ENCODE results near the gene TRPM3.

DNA sequence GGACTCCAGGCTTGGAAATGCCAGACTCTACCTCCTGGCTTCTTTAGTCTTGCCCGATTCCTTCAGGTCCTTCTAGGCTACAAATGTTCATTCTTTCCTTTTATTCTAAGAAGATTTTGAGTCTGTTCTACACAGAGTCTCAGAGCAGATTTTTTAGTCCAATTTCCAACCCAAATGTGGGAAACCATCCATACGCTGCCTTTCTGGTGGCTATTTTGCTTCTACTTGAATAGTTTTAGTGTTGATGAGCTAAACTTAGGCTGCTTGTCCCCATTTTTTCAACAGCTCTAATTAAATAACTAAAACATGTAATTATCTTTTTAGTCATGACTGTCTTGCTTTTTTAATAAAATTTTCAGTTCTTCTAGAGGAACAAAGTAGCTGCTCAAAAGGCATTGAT is 594.5 kb downstream of the TRPM3 start:
- TF ChIP-seq, protein P1, sequence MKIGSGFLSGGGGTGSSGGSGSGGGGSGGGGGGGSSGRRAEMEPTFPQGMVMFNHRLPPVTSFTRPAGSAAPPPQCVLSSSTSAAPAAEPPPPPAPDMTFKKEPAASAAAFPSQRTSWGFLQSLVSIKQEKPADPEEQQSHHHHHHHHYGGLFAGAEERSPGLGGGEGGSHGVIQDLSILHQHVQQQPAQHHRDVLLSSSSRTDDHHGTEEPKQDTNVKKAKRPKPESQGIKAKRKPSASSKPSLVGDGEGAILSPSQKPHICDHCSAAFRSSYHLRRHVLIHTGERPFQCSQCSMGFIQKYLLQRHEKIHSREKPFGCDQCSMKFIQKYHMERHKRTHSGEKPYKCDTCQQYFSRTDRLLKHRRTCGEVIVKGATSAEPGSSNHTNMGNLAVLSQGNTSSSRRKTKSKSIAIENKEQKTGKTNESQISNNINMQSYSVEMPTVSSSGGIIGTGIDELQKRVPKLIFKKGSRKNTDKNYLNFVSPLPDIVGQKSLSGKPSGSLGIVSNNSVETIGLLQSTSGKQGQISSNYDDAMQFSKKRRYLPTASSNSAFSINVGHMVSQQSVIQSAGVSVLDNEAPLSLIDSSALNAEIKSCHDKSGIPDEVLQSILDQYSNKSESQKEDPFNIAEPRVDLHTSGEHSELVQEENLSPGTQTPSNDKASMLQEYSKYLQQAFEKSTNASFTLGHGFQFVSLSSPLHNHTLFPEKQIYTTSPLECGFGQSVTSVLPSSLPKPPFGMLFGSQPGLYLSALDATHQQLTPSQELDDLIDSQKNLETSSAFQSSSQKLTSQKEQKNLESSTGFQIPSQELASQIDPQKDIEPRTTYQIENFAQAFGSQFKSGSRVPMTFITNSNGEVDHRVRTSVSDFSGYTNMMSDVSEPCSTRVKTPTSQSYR (CRISPR knock-in tag; IDR thresholded peaks at IDR 0.05), result no peak
- TF ChIP-seq TCF7 (CRISPR knock-in tag; IDR thresholded peaks at IDR 0.05; ENCODE audit: low read depth) (no peak), ELF4 (CRISPR knock-in tag; IDR thresholded peaks at IDR 0.05; ENCODE audit: low read depth) (no peak), E2F1 (CRISPR knock-in tag; IDR thresholded peaks at IDR 0.05) (no peak), CREB1 (CRISPR knock-in tag; IDR thresholded peaks at IDR 0.05) (no peak)
- TF ChIP-seq, protein P2, sequence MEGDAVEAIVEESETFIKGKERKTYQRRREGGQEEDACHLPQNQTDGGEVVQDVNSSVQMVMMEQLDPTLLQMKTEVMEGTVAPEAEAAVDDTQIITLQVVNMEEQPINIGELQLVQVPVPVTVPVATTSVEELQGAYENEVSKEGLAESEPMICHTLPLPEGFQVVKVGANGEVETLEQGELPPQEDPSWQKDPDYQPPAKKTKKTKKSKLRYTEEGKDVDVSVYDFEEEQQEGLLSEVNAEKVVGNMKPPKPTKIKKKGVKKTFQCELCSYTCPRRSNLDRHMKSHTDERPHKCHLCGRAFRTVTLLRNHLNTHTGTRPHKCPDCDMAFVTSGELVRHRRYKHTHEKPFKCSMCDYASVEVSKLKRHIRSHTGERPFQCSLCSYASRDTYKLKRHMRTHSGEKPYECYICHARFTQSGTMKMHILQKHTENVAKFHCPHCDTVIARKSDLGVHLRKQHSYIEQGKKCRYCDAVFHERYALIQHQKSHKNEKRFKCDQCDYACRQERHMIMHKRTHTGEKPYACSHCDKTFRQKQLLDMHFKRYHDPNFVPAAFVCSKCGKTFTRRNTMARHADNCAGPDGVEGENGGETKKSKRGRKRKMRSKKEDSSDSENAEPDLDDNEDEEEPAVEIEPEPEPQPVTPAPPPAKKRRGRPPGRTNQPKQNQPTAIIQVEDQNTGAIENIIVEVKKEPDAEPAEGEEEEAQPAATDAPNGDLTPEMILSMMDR (IDR thresholded peaks at IDR 0.05), result no peak
- TF ChIP-seq, protein P3, sequence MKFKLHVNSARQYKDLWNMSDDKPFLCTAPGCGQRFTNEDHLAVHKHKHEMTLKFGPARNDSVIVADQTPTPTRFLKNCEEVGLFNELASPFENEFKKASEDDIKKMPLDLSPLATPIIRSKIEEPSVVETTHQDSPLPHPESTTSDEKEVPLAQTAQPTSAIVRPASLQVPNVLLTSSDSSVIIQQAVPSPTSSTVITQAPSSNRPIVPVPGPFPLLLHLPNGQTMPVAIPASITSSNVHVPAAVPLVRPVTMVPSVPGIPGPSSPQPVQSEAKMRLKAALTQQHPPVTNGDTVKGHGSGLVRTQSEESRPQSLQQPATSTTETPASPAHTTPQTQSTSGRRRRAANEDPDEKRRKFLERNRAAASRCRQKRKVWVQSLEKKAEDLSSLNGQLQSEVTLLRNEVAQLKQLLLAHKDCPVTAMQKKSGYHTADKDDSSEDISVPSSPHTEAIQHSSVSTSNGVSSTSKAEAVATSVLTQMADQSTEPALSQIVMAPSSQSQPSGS (CRISPR knock-in tag; IDR thresholded peaks at IDR 0.05; ENCODE audit: borderline replicate concordance, low read depth), result no peak

Data from WTC11 (cell line).